ENCODE measurements around the gene STK25.

The STK25 gene

DNA sequence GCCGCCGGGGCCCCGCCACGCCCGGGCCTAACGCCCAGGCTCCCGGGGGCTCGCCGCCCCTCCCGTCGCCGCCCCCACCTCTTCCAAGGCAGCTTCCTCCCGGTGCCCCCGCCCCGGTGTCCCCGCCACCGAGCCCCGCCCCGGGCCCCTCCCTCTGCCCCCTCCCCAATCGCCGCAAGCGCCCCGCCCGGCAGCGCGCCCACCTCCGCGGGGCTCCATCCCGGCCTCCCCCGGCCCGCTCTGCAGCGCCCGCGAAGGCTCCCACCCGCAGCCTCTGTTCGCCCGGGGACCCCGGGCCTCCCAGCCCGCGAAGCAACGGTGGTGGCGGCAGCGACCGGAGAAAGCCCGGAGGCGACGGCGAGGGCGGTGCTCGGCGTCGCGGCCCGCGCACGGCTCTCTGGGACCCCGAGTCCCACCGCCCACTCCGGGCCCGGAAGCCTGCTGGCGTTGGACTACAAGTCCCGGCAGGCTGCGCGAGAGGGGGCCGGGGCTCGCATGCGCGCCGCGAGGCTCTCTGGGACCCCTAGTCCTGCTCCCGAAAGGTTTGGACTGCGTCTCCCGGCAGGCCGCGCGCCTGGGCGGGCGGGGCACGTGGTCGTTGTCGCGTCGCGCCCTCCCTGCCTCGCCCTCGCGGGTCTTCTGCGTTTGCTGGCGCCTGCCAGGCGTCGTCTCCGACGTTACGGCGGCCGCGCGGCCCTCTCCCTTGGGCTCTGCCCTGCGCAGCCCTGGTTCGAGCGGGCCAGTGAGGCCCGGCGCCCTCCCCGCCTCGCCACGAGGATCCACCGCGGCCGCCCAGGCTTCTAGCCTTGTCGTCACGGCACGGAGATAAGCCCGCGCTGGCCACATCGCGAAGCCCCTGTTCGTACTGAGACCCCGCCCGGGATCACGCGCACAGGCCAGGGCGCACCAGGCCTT lies at the start of gene STK25:
TSS of gene STK25 (minus strand) at position 345 of the 915 bp plus-strand sequence. CDS start 549 bp downstream, outside the sequence.
- DNase-seq (ENCODE audit: low spot score), result peak; percentile 96

DNA sequence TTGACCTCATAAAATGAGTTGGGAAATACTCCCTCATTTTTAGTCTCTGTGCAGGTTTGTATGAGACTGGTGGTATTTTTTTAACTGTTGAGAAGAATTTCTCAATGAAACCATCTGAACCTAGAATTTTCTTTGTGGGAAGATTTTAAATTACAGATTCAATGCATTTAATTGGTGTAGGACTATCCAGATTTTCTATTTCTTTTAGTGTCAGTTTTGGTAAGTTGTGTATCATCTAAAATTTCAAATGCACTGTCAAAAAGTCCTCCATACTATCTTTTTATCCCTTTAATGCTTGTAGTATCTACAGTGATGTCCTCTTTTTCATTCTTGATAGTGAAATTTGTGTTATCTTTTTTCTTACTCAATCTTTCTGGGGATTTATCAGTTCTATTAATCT lies 48.4 kb upstream of the STK25 start:
- DNase-seq (ENCODE audit: low spot score), result no peak

DNA sequence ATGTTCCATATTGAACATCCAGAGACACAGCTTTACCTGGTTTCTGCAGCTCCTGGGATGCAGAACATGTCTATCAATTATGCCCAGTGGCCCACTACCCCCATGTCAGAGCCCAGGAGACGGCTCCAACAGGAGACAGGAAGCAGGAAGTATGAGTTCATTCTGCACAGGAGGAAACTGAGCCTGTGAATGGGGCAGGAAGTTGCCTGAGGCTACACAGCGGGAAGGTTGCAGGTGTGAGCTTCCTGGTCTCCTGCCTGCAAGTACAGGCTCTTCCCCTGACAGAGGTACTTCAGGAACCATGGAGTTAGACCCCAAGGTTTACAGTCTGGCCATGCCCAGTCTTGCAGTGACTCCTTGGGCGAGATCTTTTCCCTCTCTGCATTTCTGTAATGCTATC lies 47.3 kb upstream of the STK25 start:
- DNase-seq (ENCODE audit: low spot score), result no peak

DNA sequence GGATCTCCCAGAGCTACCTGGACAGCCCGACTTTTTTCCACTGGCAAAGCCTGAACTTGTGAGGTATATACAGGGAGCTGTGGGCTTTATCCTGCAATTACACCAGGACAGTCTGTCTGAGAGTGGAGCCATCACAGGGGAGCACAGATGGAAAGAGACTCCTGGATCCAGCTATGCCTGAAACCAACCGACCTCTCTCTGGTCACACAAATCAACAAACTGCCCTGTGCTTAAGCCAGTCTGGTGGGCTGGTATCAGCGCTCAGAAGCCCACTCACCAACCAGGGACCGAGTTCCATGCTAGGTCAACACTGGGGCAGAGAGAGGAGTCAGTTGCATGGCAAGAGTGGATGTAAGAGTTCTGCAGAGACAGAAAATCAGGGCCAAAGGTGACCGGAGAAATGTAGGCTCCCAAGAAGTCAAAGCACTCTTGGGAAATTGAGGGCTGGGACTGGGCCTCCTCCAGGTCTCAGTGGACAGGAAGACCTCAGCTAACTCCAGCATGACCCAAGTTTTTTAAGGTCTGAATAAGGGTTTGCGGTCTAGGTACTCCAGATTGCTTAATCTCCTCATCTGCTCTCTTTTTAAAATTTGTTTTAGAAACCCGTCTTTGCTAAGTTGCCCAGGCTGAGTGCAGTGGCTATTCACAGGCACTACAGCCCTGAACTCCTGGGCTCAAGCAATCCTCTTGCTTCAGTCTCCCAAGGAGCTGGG lies 46.4 kb upstream of the STK25 start:
- DNase-seq (ENCODE audit: low spot score), result no peak

DNA sequence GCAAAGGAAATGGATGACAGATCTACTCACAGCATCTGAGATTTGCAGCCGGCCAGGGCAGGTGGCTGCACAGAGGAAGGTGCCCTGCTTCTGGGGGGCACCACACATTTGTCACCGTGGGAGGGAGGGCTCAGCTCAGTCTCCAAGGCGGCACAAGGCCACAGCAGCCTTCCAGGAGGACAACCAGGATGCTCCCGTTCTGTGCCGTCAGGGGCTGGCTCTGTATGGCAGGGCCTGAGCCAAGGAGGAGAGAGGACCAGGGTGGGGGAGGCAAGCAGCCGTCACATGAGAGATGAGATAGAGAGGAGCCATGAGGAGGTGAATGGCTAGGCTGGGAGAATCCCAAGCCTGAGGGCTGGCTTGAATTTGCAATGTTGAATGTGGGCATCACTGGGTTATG lies 45.6 kb upstream of the STK25 start:
- no peak for DNase-seq (ENCODE audit: low spot score)

DNA sequence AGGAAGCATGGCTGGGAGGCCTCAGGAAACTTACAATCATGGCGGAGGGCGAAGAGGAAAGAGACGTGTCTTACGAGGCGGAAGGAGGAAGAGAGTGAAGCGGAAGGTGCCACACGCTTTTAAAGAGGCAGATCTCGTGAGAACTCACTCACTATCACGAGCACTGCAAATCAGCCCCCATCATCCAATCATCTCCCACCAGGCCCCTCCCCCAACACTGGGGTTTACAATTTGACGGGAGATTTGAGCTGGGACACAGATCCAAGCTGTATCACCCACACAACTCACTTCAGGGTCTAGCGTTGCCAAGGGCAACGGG lies 45.1 kb upstream of the STK25 start:
- DNase-seq (ENCODE audit: low spot score), result no peak

DNA sequence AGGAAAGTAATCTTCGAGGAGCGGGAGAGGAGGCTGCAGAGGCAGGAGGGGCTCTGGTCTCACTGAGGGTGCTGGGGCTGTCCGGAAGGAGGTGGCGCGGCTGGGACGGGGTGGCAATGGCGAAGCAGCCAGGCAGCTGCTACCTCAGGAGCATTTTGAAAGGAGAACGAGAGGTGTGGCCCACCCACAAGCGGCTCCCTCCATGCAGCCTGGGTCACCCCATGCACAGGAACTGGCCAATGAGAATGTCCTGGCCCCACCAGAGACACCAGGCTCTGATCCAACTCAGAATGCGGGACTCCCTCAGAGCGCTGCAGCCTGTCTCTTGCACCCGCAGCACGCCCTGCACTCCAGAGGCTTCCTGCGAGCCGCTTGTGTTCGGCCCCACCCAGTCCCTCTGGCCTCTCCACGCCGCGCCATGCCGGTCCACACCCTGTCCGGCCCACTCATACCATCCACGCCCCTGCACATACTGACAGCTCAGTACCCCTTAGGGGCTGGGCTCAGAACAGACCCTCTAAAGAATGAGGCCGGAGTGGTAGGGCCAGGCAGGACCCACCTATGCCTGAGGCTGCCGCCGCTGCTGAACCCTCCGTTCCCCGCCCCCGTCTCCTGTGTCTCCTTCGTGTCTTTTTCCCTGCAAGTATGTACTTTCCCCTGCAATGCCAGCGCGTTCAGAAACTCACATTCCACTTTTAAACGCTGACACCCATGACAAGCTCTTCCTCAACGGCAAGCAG lies 43.8 kb upstream of the STK25 start:
- no peak for DNase-seq (ENCODE audit: low spot score)

DNA sequence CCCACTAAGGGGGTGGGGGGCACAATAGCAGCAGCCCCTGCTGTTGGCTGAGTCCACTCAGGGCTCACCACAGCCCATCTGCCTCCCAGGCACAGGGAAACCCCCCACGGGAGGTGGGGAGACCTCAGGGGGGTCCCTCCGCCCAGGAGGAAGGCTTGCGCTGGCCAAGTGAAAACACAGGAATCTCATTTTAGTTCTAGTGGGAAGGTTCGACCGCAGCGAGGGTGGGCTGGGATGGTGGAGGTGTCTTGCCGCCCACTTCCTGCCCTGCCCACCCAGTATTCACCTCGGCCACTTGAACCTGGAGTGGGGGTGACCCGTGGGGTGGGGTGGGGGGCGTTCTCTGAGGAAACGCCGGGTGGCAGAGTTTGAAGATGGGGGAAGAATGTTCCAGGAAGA lies 43.2 kb upstream of the STK25 start:
- no peak for DNase-seq (ENCODE audit: low spot score)

DNA sequence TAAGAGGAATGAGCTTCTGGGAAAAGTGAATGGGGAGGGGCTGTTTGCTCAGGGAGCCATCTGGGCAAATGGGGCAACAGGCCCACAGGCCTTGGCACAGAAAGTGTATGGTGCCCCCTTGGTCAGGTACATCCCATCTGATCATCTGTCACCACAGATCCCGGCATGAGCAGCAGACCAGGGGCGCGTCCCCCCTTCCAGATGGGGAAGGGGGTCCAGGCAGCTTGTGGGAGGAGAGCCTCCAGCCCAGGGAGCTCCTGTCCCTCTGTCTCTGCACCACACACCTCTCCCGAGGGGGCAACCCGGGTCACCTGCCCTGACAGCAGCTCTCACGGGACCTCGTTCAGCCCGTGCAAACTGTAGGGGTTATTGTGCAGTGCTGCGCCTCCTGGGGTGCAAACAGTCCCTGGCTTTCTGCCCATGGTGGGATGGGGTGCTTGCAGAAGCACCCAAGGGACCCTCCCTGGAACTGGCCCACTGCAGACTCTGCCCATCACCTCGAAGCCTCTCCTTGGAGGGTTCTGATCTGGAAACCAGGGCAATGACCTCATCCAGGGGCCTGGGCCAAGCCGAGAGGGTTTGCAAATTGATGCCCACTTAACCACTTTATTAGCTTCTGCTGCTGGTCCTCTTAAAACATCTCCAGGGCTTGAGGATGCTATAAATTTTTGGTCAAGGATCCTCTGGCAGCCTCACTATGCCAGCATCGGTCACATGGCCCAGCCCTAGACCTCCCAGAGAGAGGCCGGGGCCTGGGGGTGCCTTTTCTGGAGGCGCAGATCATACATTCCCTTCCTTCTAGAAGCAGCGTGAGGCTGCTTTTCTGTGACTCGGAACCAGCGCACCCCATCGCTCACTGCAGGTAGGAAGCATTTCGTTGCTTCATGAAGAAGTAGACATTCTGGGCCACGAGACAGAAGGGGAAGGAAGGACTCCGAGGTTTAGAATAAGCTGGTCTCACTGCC lies 42.5 kb upstream of the STK25 start:
- DNase-seq (ENCODE audit: low spot score), result no peak

DNA sequence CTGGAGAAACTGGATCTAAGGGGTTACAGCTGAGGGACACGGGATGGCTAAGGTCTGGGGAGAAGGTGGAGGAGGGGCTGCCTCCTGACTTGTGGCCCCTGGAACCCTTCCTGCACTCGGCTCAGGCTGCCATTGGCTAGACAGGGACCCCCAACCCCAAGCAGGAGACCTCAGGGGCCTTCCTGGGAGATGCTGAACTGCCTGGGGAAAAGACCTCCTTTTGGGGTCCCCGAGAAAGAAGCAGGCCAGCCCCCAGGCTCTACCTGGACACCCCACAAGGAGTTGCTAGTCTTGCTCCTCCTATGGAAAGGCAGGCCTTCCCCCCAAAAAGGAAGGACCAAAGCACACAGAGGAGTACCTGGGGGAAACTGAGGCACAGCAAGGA lies 40.1 kb upstream of the STK25 start:
- DNase-seq (ENCODE audit: low spot score), result no peak

DNA sequence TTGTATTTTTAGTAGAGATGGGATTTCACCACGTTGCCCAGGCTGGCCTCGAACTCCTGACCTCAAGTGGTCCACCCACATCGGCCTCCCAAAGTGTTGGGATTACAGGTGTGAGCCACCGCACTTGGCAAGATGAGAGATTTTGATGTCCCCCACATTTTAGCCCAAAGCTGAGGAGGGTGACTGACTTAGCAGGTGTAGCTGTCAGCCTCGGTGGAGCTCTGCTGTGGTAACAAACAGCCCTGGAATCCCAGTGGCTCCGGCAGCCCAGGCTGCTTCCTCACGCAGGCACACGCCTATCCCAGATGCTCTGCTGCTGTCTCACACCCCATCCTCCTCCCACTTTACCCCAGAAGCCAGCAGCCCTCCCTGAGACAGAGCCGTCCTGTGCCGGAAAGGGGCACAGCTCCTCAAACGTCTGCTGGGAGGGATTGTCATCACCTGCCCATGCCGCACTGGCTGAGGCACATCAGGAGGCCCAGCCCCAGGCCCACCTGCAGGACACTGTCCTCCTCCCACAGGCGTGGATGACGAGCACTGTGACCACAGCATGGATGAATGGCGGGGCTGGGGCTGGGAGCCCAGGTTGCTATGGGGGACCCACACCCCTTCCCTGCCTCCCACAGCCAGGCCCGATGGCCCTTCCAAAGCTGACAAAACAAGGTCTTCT lies 39.5 kb upstream of the STK25 start:
- no peak for DNase-seq (ENCODE audit: low spot score)

DNA sequence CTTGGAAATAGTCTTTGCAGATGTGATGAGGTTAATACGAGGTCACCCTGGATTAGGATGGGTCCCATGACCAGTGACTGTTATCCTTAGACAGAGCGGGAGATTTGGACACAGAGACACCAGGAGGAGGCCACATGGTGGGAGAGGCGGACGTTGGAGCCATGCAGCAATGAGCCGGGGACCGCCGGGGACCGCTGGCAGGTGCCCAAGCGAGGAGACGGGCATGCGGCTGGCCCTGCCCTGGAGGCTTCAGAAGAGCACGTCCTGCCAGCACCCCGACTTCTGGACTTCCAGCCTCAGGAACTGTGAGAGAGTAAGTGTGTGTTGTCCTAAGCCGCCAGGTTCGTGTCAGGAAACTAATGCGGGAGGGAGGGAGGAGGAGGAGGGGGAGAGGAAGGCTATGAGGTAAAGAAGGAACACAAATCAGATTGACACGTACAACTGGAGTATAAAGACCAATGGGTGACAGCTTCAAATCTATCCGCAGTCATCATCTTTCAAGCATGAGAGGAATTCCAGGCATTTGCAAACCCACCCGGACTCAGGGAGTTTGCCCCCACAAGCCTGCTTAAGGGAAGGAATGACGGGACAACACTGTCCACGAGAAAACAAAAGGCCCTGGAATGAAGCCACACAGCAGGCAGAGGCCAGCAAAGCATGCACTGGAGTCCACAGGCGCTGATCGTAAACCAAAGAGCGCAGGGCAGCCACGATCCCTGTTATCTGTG lies 38.6 kb upstream of the STK25 start:
- no peak for DNase-seq (ENCODE audit: low spot score)

DNA sequence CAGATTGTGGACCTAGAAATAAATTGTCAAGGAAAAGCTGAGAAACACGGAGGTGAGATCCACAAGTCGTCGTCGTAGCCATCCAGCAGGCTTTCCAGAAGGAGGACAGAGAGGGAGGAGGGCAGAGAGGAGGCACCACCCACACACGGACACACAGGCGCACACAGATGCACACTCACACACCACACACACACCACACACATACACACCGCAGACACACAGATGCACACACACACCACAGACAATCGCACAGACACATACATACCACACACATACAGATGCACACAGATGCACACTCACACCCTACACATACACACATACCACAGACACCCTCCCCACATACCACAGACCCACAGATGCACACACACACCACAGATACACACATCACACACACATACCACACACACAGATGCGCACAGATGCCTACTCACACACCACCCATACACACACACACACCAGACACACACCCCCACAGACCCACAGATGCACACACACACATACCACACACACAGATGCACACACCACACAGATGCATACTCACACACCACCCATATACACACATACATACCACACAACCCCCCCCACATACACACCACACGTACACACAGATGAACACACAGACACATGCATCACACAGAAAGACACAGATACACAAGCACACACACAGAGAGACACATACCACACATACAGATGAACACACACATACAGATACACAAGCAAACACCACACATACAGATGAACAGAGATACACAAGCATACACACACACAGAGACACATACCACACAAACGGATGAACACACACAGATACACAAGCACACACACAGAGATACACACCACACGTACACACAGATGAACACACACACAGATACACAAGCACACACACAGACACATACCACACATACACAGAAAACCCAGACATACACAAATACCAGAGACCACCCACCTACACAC lies 37.4 kb upstream of the STK25 start:
- no peak for DNase-seq (ENCODE audit: low spot score)

DNA sequence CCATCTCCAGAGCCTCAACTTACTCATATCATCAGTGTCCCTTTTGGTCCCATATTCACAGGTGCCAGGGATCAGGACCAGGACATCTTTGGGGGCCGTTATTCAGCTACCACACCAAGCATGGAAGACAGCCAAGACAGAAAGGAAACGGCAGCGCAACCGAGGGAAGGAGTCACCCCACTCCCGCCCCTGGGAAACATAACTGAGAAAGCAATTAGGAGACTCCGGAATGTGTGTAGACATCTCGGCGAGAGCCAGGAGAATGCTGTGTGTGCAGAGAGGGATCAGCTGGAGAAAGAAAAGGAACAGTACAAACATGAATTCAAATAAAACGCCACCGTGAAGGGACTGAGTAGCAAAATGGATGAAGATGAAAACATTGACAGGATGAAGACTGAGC lies 36.7 kb upstream of the STK25 start:
- DNase-seq (ENCODE audit: low spot score), result no peak

DNA sequence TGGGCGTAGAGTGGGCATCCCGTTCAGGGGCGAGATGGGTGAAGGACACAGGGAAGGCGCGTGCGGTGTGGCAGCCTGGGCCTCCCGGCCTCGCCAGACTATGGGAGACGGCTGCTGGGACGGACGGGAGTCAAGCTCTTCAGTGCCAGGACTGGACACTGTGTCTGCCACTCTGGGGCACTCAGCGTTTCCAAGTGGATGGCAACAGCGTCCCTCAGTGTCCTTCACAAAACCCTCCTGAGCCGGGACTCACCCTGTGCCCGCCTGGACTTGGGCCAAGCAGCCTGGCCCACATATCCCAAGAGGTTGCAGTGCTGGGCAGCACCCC lies 33.9 kb upstream of the STK25 start:
- no peak for DNase-seq (ENCODE audit: low spot score)

DNA sequence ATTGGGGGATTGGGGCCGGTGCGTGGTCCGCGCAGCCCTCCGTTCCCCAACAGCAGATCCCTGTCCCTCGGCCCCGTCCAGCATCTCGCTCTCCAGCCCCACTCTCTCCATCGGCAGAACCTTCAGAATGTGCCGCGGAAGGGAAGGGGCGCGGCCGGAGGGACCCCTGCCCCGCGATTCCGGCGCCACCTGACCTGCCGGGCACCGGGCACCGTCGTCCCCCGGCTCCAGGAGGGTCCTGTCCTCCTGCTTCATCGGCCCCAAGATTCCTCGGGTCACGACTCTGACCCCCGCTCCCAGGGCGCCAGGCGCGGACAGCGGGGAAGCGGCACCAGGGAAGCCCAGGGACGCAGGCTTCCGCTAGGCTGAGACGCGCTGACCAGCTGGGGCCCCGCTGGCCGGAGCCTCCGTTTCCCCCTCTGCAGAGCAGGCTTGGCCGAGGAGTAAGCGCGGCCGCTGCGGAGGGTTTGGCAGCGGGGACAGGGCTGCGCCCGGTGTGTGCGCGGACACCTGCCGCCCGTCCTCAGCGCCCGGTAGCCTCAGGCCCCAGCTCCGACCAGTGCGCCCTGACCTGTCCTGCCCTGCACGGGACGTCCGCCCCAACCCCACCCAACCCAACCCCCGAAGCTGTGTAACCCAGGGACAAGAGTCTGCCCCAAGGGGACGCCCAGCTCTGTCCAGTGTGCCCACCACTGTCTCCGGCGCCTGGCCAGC lies 33.3 kb upstream of the STK25 start:
- DNase-seq (ENCODE audit: low spot score), result no peak

DNA sequence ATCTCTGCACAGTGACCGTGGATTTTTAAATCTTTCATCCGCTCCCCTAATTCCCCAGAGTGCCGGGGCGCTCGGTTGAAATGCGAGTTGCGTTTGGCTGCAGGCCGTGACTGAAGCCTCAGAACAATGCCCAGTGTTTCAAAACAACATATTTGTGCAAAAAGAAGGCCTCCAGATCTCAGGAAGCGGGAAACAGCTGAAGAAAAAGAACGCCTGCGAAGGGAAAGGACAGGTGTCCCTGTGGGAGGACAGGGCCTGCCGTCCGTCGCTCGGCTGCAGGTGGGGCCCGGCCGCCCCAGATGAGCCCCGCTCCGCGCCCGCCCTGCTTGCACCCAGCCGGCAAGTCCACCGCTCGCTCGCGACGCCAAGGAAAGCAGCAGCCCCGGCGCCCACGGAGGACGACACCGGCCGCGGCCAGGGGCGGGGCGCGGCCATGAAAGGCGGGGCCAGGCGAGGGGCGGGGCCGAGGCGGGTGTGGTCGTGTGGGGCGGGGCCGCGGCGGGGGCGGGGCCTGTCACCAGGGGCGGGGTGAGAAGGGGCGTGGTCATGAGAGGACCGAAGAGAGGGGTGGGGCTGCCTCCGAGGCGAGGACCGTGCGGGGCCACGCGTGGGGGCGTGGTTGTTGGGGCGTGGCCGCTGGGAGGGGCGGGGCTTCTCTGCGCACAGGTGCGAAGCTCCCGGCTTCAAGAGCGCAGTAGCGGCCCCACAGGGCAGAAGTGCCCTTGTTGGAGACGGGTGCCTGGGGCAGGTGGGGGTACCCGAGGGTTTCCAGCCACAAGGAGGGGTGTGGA lies 32.6 kb upstream of the STK25 start:
- no peak for DNase-seq (ENCODE audit: low spot score)

DNA sequence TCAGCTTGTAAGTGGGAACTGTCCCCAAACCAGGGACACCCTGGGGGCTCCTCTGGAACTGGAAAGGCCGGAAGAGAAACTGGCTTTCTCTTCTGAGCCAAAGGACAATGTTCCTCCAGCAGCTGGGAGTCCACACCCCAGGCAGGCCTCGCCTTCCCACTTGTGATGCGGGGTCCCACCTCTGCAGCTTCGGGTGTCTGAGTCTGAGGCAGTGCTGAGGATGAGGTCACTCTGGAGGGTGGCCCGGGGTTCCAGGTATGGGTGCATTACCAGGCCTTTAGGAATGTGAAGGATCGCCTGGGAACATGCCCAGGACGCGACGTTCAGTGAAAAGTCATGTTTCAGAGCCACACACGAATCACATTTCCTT lies 32.0 kb upstream of the STK25 start:
- no peak for DNase-seq (ENCODE audit: low spot score)
